DMS 273 treated with DMSO at 0.1 percent for 48 hours (cell line): Measurements from ENCODE around the gene EGR4.

ENCODE experiments used
- DNase-seq: peaks from one replicate; lab custom pipeline; 2025; lab: John Stamatoyannopoulos, UW

EGR4 gene

DNA sequence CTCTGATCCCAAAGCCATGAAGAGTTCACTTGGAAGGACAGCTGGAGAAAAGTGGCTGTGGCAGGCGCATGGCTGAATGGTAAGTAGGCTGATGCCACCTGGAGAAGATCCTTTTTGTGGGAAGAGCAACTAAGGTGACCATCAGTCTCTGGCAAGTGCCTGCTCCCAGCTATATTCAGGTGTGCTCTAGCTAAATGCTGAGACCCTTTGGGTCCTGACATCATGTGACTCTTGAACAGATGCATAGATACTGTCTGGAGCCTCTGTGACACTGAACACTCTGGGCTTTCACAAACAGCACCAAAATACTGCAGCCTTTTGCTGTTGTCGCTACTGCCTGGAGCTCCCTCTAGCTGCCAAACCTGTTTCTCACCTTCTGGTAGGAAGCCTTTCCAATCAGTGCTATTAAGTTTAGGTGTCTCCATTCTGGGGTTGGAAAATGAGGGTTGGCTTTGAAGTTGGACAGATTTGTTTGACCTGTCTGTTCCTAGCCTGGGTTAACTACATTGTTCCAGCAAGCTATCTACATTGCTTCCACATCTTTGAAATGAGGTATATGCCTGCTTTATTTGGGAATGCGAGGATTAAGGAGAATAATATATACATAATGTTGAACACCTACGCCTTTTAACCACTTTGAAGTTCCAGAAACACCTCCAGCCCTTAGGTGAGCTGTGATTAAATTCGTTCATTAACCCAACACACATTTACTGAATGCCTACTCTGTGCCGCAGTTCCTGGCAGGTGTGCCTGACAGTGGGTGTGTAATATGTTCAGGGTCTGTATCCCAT is 3.1 kb downstream of the EGR4 start:
- peak; percentile 56 for DNase-seq

- no peak for DNase-seq
Observed at GRCh38 chr2:73289304-73289703, 4.0 kb downstream of the EGR4 start.

GRCh38 chr2:73286134-73286655 is 7.2 kb downstream of the EGR4 start:
- no peak for DNase-seq

- DNase-seq: peak; percentile 12
Observed at GRCh38 chr2:73285159-73285739, 8.1 kb downstream of the EGR4 start.

DNA sequence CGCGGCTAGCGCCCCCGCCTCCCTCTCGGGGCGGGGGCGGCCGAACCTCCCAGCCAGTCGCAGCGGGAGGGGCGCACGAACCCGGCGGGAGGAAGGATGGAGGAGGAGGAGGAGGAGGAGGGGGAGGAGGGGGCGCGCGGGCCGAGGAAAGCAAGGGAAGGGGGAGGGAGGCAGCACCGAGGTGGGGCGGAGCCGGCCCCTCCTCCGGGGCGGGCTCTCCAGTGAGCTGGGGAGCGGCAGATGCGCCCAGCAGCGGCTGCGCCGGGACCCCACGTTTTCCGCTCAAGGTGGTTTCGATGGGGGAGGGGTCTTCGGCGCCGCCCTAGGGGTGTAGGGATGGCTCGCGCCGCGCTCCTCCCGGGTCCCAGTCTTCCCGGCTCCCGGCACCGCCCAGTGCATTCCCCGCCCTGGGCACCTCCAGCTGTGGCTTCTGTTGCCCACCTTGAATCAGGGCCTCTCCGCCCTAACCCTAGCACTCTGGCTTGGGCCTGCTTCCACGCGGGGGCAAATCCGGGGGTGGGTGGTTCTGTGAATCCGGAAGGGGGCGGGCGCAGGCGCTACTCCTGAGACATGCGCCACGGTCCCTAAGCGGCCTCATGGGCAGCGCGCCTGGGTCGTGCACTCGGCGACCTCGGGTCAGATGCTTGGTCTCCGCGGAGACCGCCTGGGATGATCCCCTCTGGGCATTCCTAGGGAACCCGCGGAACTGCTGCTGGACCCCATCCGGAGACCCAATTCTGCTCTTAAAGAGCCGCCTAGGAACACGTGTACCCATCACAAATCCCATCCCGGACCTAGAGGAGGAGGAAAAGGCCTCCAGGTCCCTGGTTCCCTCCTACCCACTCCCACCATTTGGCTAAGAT is 8.8 kb downstream of the EGR4 start, which contains the start of gene FBXO41:
Gene FBXO41 (minus strand): TSS at position 183 of the 863 bp plus-strand sequence. CDS start 14,848 bp downstream, outside the sequence.
- DNase-seq: peak; percentile 67

GRCh38 chr2:73283545-73284295 is 9.6 kb downstream of the EGR4 start:
- DNase-seq: no peak

- no peak for DNase-seq
Observed at GRCh38 chr2:73282924-73283544, 10.3 kb downstream of the EGR4 start.

- DNase-seq: no peak
Observed at GRCh38 chr2:73281244-73281643, 12.1 kb downstream of the EGR4 start.

- no peak for DNase-seq
Observed at GRCh38 chr2:73279852-73280251, 13.5 kb downstream of the EGR4 start.

DNA sequence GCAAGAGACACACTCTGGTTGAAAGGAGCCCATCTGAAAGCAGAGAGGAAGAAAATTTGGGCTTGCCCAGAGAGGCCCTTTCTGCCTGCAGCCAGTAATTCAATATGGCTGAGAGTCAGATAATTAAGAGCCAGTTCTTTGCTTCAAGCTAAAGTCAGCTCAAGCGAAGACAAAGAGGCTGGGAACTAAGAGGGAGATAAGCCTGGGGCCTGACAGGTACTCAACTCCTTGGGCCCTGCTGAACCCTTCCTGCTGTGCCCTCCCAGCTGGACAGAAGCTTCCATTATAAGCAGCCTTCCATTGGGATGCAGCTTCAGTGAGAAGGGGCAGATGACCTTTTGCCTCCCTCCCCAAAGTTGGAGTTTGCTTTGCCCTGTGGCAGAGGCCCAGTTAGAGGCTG is 21.1 kb downstream of the EGR4 start:
- no peak for DNase-seq

- DNase-seq: no peak
Observed at GRCh38 chr2:73269686-73270465, 23.5 kb downstream of the EGR4 start.

DNA sequence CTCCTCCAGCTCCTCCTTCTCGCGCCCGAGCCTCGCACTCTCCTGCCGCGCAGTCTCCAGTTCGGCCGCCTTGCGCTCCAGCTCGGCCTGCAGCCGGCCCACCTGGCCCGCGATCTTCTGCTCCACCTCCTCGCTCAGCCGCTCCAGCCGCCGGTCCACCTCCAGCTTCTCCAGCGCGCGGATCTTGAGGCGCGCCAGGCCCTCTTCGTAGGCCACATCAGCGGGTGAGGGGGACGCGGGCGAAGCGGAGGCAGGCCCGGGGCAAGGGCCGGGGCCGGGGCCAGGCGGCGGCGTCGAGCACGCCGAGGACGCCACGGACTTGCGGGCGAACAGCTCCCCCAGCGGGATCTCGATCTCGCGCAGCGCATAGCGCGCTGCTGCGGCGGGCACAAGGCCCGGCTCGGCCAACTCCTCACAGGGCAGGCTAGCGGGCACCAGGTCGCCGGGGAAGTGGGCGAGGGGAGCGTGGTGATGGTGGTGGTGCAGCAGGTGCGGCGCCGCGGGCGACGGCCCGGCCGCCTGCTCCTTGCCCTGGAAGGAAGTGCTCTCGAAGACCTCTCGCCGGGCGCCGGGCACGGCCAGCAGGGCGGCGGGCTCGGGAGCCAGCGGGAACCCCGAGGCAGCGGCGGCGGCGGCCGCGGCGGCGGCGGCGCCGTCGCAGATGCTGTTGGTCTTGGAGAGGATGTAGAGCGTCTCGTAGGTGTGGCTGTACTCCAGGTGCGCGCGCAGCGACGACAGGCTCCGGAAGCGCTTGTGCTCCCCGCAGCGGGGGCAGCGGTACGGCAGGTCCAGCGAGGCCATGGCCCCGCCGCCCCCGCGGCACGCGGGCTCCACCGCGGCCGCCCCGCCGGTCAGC is 24.3 kb downstream of the EGR4 start:
- DNase-seq: no peak

GRCh38 chr2:73268366-73268829 is 24.9 kb downstream of the EGR4 start:
- DNase-seq: no peak

GRCh38 chr2:73267008-73267407 is 26.3 kb downstream of the EGR4 start:
- DNase-seq: no peak

GRCh38 chr2:73266061-73266901 is 27.1 kb downstream of the EGR4 start:
- no peak for DNase-seq

GRCh38 chr2:73265298-73266060 is 27.9 kb downstream of the EGR4 start:
- DNase-seq: no peak

- DNase-seq: no peak
Observed at GRCh38 chr2:73264783-73265182, 28.6 kb downstream of the EGR4 start.

DNA sequence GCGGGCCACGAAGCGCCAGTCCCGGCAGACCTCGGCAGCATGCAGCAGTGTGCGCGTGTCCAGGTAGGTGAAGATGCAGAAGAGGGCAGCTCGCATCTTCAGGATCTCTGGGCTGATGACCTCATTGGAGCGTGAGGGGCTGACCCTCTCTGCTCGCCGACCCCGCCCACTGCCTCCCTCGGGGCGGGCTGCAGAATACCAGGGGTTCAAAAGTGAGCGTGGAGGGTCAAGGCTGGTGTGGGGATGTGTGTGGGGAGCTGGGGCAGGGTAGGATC is 29.1 kb downstream of the EGR4 start:
- DNase-seq: no peak
